Ovary (tissue), 3 donors: ENCODE results near the gene OGG1.

Source experiments
- CTCF ChIP-seq, 3 donors: fragments of 450-650 bp in 2 of 3; fragments of 200-600 bp in 1 of 3; IDR thresholded peaks; one replicate each; pipeline versions ENCODE4 v1.5.1 to v1.8.0; 2016 to 2022; ENCODE audit warnings: antibody characterized with exemption in 3 of 3, mild to moderate bottlenecking in 1 of 3
- POLR2A ChIP-seq: fragments of 450-650 bp; IDR thresholded peaks from one replicate; pipeline ENCODE4 v1.6.1; 2017; ENCODE audit warnings: antibody characterized with exemption, mild to moderate bottlenecking, moderate library complexity
- donor health status: DM: no; HTN: no; CAD: no.

GRCh38 chr3:9769426-9770275 is 19.9 kb downstream of the OGG1 start, which contains the start of gene CAMK1:
- TF ChIP-seq CTCF (IDR thresholded peaks at IDR 0.05): no peak
- peak; percentile 88 for TF ChIP-seq POLR2A
